IMR-90 (cell line): ENCODE data around the gene RYR3. TPM values are rescaled to one million over a fixed set of nuclear protein-coding genes. Genes with fewer than 3 reads are reported as not detected.

ENCODE experiments used
- ATAC-seq: fragments of 200-7000 bp; cut with Tn5 transposase; 2 replicates; pipeline ENCODE4 v1.9.1; 2020; ENCODE audit warnings: low read depth, mild to moderate bottlenecking, moderate library complexity
- BruUV-seq: library from RNA; stranded (reverse); fragments of 400-500 nt; replicated peaks from 2 replicates; lab custom pipeline; 2021; lab: Mats Ljungman, UMichigan
- CTCF ChIA-PET: fragments of 300-600 bp; formaldehyde crosslinking; extraction: SDS; loops from one replicate; lab custom pipeline; 2021; ENCODE audit warnings: antibody characterized with exemption; lab: Yijun Ruan, JAX
- POLR2A ChIA-PET: fragments of 300-600 bp; sonication (Branson Sonifier 250); formaldehyde crosslinking; loops from one replicate; lab custom pipeline; 2022; ENCODE audit warnings: antibody characterized with exemption; ENCODE audit not compliant: unreplicated experiment; lab: Charles Lee
- DNase-seq: peaks from one replicate; pipeline ENCODE4 v3.0.0; 2013
- H2AFZ ChIP-seq: replicated peaks from 2 replicates; pipeline ENCODE3; 2013; ENCODE audit warnings: low read length, mild to moderate bottlenecking; ENCODE audit not compliant: poor library complexity
- H2AK5ac ChIP-seq: 2 replicates; pipeline ENCODE4 v1.6.1; 2013; ENCODE audit warnings: low read depth, low read length, inconsistent platforms
- H2AK9ac ChIP-seq: replicated peaks from 2 replicates; pipeline ENCODE3; 2013; ENCODE audit warnings: mild to moderate bottlenecking, low read depth, low read length, moderate library complexity; ENCODE audit not compliant: poor library complexity
- H2BK120ac ChIP-seq: 2 replicates; pipeline ENCODE4 v1.6.1; 2013; ENCODE audit warnings: low read depth, low read length, inconsistent platforms
- H2BK15ac ChIP-seq: 3 replicates; pipeline ENCODE4 v1.6.1; 2013; ENCODE audit warnings: low read depth, low read length, inconsistent platforms
- H2BK20ac ChIP-seq: 2 replicates; pipeline ENCODE4 v1.6.1; 2013; ENCODE audit warnings: low read depth, mild to moderate bottlenecking, inconsistent platforms, low read length, moderate library complexity
- H2BK5ac ChIP-seq: 2 replicates; pipeline ENCODE4 v1.6.1; 2013; ENCODE audit warnings: mild to moderate bottlenecking, low read depth, low read length, inconsistent platforms; ENCODE audit not compliant: poor library complexity, severe bottlenecking
- H3K14ac ChIP-seq: replicated peaks from 2 replicates; pipeline ENCODE4 v1.6.1; 2013; ENCODE audit warnings: low read depth, low read length, inconsistent platforms
- H3K18ac ChIP-seq: 2 replicates; pipeline ENCODE4 v1.6.1; 2013; ENCODE audit warnings: low read depth, low read length, control low read depth
- H3K23ac ChIP-seq: 2 replicates; pipeline ENCODE4 v1.6.1; 2013; ENCODE audit warnings: low read depth, low read length, inconsistent platforms
- H3K27ac ChIP-seq: 2 replicates; pipeline ENCODE4 v1.5.1; 2013; ENCODE audit warnings: mild to moderate bottlenecking, control low read depth, low read length; ENCODE audit not compliant: insufficient read depth
- H3K27me3 ChIP-seq: 2 replicates; pipeline ENCODE4 v1.6.1; 2013; ENCODE audit warnings: low read length; ENCODE audit not compliant: control insufficient read depth, insufficient read depth
- H3K36me3 ChIP-seq: 2 replicates; pipeline ENCODE4 v1.6.1; 2013; ENCODE audit warnings: low read length, mixed read lengths; ENCODE audit not compliant: control insufficient read depth, insufficient read depth
- H3K4ac ChIP-seq: 2 replicates; pipeline ENCODE4 v1.6.1; 2013; ENCODE audit warnings: low read depth, low read length, inconsistent platforms
- H3K4me1 ChIP-seq: 2 replicates; pipeline ENCODE4 v1.6.1; 2013; ENCODE audit warnings: low read length, mixed read lengths; ENCODE audit not compliant: control insufficient read depth, insufficient read depth
- H3K4me2 ChIP-seq: 2 replicates; pipeline ENCODE4 v1.6.1; 2013; ENCODE audit warnings: low read depth, mild to moderate bottlenecking, control low read depth, low read length, moderate library complexity
- H3K4me3 ChIP-seq: 2 replicates; pipeline ENCODE4 v1.5.1; 2013; ENCODE audit warnings: low read depth, mild to moderate bottlenecking, control low read depth, low read length, moderate library complexity; ENCODE audit not compliant: insufficient read depth
- H3K56ac ChIP-seq: 2 replicates; pipeline ENCODE4 v1.6.1; 2013; ENCODE audit warnings: low read length, inconsistent platforms; ENCODE audit not compliant: insufficient read depth; ENCODE audit errors: extremely low read depth
- H3K79me1 ChIP-seq, 2 experiments: 2 replicates each; pipeline ENCODE4 v1.6.1; 2013; ENCODE audit warnings: low read length in 2 of 2, inconsistent platforms in 1 of 2, low read depth in 1 of 2
- H3K9ac ChIP-seq: 2 replicates; pipeline ENCODE4 v1.6.1; 2013; ENCODE audit warnings: low read depth, low read length, control low read depth
- H3K9me1 ChIP-seq: 2 replicates; pipeline ENCODE4 v1.6.1; 2013; ENCODE audit warnings: low read length, inconsistent platforms; ENCODE audit not compliant: insufficient read depth
- H3K9me3 ChIP-seq: 2 replicates; pipeline ENCODE4 v1.6.1; 2013; ENCODE audit warnings: low read length; ENCODE audit not compliant: control insufficient read depth, insufficient read depth
- H4K20me1 ChIP-seq: 2 replicates; pipeline ENCODE4 v1.6.1; 2013; ENCODE audit warnings: low read length, inconsistent platforms; ENCODE audit not compliant: insufficient read depth
- H4K5ac ChIP-seq: 2 replicates; pipeline ENCODE4 v1.6.1; 2013; ENCODE audit warnings: mild to moderate bottlenecking, low read depth, low read length, control low read depth
- H4K8ac ChIP-seq, 2 experiments: 2 replicates each; pipeline ENCODE4 v1.6.1; 2013; ENCODE audit warnings: low read depth in 2 of 2, low read length in 2 of 2, control low read depth in 1 of 2, inconsistent platforms in 1 of 2
- H4K91ac ChIP-seq: 2 replicates; pipeline ENCODE4 v1.6.1; 2013; ENCODE audit warnings: low read depth, low read length, inconsistent platforms; ENCODE audit not compliant: insufficient read depth
- BHLHE40 ChIP-seq: fragments of 150-350 bp; IDR thresholded peaks from 2 replicates; pipeline ENCODE4 v1.6.1; 2016; ENCODE audit warnings: mild to moderate bottlenecking, low read depth, low read length
- CHD1 ChIP-seq: IDR thresholded peaks from 2 replicates; pipeline ENCODE4 v1.6.1; 2012; ENCODE audit warnings: low read depth, low read length, improper control_type of control experiment
- FOS ChIP-seq: fragments of 150-350 bp; IDR thresholded peaks from 2 replicates; pipeline ENCODE4 v1.6.1; 2016; ENCODE audit warnings: low read depth, low read length
- MAFK ChIP-seq: IDR thresholded peaks from 2 replicates; pipeline ENCODE4 v1.6.1; 2012; ENCODE audit warnings: low read depth, low read length, improper control_type of control experiment
- MAZ ChIP-seq: IDR thresholded peaks from 2 replicates; pipeline ENCODE4 v1.6.1; 2012; ENCODE audit warnings: low read depth, mild to moderate bottlenecking, low read length, improper control_type of control experiment, moderate library complexity, borderline replicate concordance
- POLR2A ChIP-seq: IDR thresholded peaks from 2 replicates; pipeline ENCODE4 v1.6.1; 2012; ENCODE audit warnings: mild to moderate bottlenecking, low read depth, low read length
- SMC3 ChIP-seq: fragments of 150-350 bp; IDR thresholded peaks from 2 replicates; pipeline ENCODE4 v1.6.1; 2016; ENCODE audit warnings: low read depth, mild to moderate bottlenecking, antibody characterized with exemption, low read length, moderate library complexity
- WGBS, 2 experiments: methylation state at CpG; one replicate each; pipeline versions ENCODE4 v1.1.5 to v1.1.7; 2013; ENCODE audit warnings: missing lambda C conversion rate in 2 of 2; ENCODE audit not compliant: insufficient read length in 1 of 2; ENCODE audit errors: extremely low coverage in 2 of 2; 5-methylcytosine and 5-hydroxymethylcytosine counted together
- dilution Hi-C: fragments of 300-500 bp; cut with HindIII; formaldehyde crosslinking; loops from one replicate; pipeline ENCODE4 v1.14.3; 2018; ENCODE audit warnings: low sequenced_read_pairs; ENCODE audit not compliant: unreplicated experiment
- in situ Hi-C: fragments of 300-500 bp; cut with MboI; formaldehyde crosslinking; loops from 3 replicates; pipeline ENCODE4 v1.14.3; 2019; ENCODE audit warnings: low sequenced_read_pairs, inconsistent platforms, mixed read lengths
- intact Hi-C: fragments of 100-400 bp; cut with micrococcal nuclease; formaldehyde crosslinking; loops from 2 replicates; pipeline ENCODE4 v1.10.0; 2022
- polyA plus RNA-seq, 3 experiments: library from polyadenylated mRNA; depleted of rRNA; stranded (reverse); fragments of >200 nt; gene quantifications; 2 replicates each; pipeline ENCODE4 v1.2.3, GENCODE V29; 2012; ENCODE audit warnings: low replicate concordance in 1 of 3
- total RNA-seq: library from RNA; depleted of rRNA; stranded (reverse); fragments of >200 nt; gene quantifications from 2 replicates; pipeline ENCODE4 v1.2.3, GENCODE V29; 2012

The RYR3 gene
- total and polyA plus RNA-seq, 2 of the 4 experiments (the other 2 are of a cell fraction) = 0.18 TPM; not detected in 1

DNA sequence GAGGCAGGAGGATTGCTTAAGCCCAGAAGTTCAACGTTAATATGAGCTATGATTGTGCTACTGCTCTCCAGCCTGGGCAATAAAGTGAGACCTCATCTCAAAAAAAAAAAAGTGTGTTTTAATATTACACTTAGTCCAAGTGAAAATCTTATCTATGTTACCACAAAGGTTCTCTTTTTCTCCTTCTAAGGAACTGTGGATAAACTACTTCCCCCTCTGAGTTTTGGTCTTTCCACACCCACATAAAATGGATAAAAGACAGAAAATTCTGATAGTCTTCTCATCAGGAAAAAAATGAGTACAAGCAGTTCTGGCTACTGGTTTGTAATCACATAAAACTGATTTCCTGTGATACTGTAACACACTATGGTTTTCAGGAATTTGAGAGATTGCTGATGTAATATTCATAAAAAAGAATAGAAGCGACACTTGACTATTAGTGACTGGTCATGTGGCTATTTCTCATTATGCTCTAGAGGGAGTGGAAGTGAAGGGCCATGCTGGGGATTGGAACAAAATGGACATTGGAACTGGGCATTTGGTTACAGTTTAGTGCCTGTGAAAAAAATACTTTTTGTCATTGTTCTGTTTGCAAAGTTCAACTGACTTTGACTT lies 68.2 kb downstream of the RYR3 start:
- in situ Hi-C loops = no loop called here
- Histone ChIP-seq H3K36me3 (no peaks in the 10 kb centered on the region), H4K5ac (no peak overlapping the region), H3K4me2 (no peak overlapping the region), H3K27ac (no peak overlapping the region), H2BK120ac (no peak overlapping the region), H2AK9ac (no peak overlapping the region), H3K9ac (no peak overlapping the region), H3K9me1 (no peaks in the 10 kb centered on the region), H3K4me1 (no peaks in the 10 kb centered on the region), H3K18ac (no peak overlapping the region), H2AK5ac (no peak overlapping the region), H3K9me3 (no peaks in the 10 kb centered on the region), H3K23ac (no peak overlapping the region), H2BK20ac (no peak overlapping the region), H3K79me1 (no peaks in the 10 kb centered on the region), H2BK5ac (no peak overlapping the region), H2AFZ (no peak overlapping the region), H4K20me1 (no peaks in the 10 kb centered on the region), H2BK15ac (no peak overlapping the region), H4K8ac (no peak overlapping the region), H3K14ac (no peak overlapping the region), H4K91ac (no peak overlapping the region), H3K4me3 (no peak overlapping the region), H3K56ac (no peak overlapping the region), H3K27me3 (no peaks in the 10 kb centered on the region), H3K4ac (no peak overlapping the region)
- intact Hi-C loops = no loop called here
- CTCF ChIA-PET = no interaction called here
- DNase-seq (no peak), ATAC-seq (no peak)
- dilution Hi-C loops = no loop called here
- TF ChIP-seq MAFK (no peak), SMC3 (no peak), POLR2A (no peak), CHD1 (no peak), FOS (no peak), MAZ (no peak), BHLHE40 (no peak)
- 70% methylated on average over 1 of the region's 2 CpGs; no CpG with 5 or more reads in 1 of the 2 experiments for WGBS, 2 experiments
- POLR2A ChIA-PET = no interaction called here
- BruUV-seq = no TSS peak
